ENCODE data around the gene ASIC2. TPM values are rescaled to one million over a fixed set of nuclear protein-coding genes. Genes with fewer than 3 reads are reported as not detected.

ASIC2 gene
- total RNA-seq, 1 donor from 2014 or later = not detected

DNA sequence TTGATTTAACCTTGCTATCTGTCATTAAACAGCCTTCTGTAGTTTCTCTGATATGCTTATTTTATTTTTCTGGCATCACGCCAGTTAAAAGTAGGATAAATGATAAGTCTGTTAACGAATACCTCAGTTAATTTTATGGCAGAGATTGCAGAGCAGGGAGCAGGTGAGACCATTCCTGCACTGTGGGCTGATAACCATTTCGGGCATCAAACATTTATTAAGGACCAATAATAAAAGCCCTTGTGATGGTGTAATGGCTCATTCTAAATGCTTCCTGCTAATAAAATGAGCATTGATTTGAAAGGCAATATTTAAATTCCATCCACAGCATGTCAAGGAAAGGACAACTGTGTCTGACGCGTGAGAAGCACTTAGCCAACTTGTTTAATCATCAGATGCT, 94.1 kb downstream of the ASIC2 start:
- Mint-ChIP-seq H3K4me3 (no peak overlapping the region), H3K4me1 (no peaks in the 10 kb centered on the region), H3K27me3 (peaks cover 4% of the 10 kb centered on the region), H3K27ac (no peak overlapping the region), H3K36me3 (ENCODE audit: low read depth) (no peaks in the 10 kb centered on the region), H3K9me3 (no peaks in the 10 kb centered on the region)
- ATAC-seq (ENCODE audit: low read depth) (no peak), DNase-seq (no peak)
- intact Hi-C loops (cut with micrococcal nuclease) = no loop called here
- POLR2A ChIA-PET = no interaction called here
- CTCF ChIA-PET = no interaction called here
- TF ChIP-seq, protein P1, sequence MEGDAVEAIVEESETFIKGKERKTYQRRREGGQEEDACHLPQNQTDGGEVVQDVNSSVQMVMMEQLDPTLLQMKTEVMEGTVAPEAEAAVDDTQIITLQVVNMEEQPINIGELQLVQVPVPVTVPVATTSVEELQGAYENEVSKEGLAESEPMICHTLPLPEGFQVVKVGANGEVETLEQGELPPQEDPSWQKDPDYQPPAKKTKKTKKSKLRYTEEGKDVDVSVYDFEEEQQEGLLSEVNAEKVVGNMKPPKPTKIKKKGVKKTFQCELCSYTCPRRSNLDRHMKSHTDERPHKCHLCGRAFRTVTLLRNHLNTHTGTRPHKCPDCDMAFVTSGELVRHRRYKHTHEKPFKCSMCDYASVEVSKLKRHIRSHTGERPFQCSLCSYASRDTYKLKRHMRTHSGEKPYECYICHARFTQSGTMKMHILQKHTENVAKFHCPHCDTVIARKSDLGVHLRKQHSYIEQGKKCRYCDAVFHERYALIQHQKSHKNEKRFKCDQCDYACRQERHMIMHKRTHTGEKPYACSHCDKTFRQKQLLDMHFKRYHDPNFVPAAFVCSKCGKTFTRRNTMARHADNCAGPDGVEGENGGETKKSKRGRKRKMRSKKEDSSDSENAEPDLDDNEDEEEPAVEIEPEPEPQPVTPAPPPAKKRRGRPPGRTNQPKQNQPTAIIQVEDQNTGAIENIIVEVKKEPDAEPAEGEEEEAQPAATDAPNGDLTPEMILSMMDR (IDR thresholded peaks at IDR 0.05) = no peak

DNA sequence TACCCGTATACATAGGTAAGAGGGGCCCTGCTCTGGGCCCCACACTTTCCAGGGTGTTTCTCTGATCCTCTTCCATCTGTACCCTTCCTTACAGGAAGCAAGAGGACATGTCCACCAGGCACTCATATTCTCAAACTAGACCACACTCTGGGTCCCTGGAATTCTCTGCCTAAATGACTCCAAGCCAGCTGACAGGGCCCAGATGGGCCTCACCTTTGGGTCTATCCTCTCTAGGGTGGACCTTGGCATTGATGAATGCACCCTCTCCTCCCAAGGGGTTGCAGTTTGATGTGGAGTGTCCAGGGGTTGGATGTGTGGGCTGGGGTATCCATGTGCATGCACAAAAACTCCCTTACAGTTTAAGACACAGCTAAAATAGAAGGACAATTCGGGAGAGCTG, 95.8 kb downstream of the ASIC2 start:
- Mint-ChIP-seq H3K27me3 (peaks cover 4% of the 10 kb centered on the region), H3K27ac (no peak overlapping the region), H3K36me3 (ENCODE audit: low read depth) (no peaks in the 10 kb centered on the region), H3K4me1 (no peaks in the 10 kb centered on the region), H3K9me3 (no peaks in the 10 kb centered on the region), H3K4me3 (no peak overlapping the region)
- DNase-seq (no peak), ATAC-seq (ENCODE audit: low read depth) (no peak)
- intact Hi-C loops (cut with micrococcal nuclease) = no loop called here
- ChIA-PET POLR2A (no interaction called here), CTCF (no interaction called here)
- TF ChIP-seq, protein P1 (IDR thresholded peaks at IDR 0.05) = no peak

DNA sequence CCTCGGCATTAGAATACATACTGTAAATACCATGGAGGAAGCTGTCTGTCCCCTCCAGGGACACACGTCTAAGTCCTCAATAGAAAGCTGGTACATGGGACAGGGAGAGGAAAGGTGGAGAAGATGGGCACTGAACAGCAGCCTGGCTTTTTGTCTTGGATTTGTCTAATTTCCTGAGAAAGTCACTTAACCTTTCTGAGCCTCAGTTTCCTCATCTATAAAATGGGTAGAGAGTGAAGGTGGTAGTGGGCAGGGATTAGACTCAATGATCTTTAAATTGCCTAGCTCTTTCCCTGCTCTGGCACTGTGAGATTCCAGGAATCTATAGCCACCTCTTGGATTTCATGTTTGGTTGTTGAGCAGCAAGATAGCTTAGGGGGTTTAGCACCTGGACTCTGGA, 96.2 kb downstream of the ASIC2 start:
- no peaks in the 10 kb centered on the region for H3K9me3 Mint-ChIP-seq
- no peak for DNase-seq
- TF ChIP-seq, protein P1 (IDR thresholded peaks at IDR 0.05) = no peak
- CTCF ChIA-PET = no interaction called here
- POLR2A ChIA-PET = no interaction called here
- peaks cover 4% of the 10 kb centered on the region for H3K27me3 Mint-ChIP-seq
- H3K4me1 Mint-ChIP-seq = no peaks in the 10 kb centered on the region
- H3K27ac Mint-ChIP-seq = no peak overlapping the region
- intact Hi-C loops (cut with micrococcal nuclease) = no loop called here
- H3K4me3 Mint-ChIP-seq = no peak overlapping the region
- no peaks in the 10 kb centered on the region for H3K36me3 Mint-ChIP-seq (ENCODE audit: low read depth)
- ATAC-seq (ENCODE audit: low read depth) = no peak

DNA sequence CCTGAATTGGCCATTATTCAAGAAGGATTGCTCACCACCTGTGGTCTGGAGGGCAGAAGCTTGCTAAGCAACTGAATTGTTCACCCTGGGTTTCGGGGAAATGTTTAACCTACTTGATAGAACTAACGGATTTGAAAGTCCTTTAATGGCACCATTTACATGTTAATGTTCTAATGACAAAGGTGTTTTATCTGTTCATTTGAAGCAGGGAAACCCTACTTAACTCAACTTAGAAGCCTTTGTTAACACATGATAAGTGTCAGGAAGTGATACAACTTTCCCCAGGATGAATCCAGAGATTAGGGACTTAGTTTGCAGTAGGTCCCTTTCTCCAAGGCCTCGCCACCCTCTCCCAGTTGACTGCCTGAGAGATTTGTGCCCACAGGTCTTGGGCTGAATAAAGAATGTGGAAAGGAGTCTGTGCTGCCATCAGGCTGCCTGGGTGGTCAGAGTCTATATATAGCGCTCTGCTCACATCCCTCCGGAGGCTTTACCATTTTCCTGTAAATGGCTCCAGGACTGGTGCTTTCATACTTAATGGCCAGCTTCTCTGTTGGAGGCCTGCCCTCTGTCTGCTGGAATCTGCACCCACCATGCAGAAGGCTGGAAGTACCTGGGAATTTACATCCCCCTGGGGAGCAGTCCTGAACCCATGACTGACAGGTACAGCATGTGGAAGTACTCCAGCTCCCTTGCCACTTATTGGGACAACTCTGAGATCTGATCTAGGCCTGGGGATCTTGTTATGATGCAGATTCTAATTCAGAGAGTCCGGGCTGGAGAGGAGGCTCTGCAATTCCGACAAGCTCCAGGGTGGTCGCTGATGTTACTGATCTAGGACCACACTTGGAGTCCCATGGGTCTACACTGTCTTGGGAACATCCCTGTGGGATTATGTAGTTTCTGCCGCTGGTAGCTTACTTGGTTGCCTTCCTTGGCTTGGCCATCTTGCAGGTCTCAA, 99.9 kb downstream of the ASIC2 start:
- Mint-ChIP-seq H3K27ac (no peak overlapping the region), H3K4me1 (no peaks in the 10 kb centered on the region), H3K27me3 (peaks cover 2% of the 10 kb centered on the region), H3K36me3 (ENCODE audit: low read depth) (no peaks in the 10 kb centered on the region), H3K9me3 (no peaks in the 10 kb centered on the region), H3K4me3 (no peak overlapping the region)
- TF ChIP-seq, protein P1 (IDR thresholded peaks at IDR 0.05) = no peak
- POLR2A ChIA-PET = no interaction called here
- no peak for DNase-seq
- CTCF ChIA-PET = no interaction called here
- intact Hi-C loops (cut with micrococcal nuclease) = no loop called here
- no peak for ATAC-seq (ENCODE audit: low read depth)

DNA sequence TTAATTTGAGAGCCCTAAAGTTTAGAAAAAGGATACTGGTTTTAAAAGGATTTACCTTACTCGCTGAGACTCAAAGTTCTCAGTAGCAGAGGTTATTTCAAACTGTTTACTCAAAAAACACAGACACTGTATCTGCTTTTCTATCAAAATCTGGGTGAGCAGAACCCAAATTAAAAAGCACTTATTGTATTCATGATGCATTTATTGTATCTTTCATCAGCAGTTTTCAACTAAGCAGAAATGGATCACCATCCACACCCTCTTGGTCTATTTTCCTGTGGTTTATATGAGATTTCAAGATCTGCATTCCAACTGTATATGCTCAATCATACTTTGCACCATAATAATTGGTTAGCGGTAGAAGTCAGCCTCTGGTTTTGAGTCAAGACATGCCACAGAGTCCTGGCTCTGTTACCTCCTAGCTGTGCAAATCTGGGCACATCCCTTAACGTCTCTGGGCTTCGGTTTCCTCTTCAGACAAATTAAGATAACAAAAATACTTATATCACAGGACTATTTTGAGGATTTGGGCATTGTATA, 109.5 kb downstream of the ASIC2 start:
- Mint-ChIP-seq H3K36me3 (ENCODE audit: low read depth) (no peaks in the 10 kb centered on the region), H3K27ac (no peak overlapping the region), H3K4me3 (no peak overlapping the region), H3K9me3 (no peaks in the 10 kb centered on the region), H3K4me1 (no peaks in the 10 kb centered on the region), H3K27me3 (peaks cover 27% of the 10 kb centered on the region)
- ATAC-seq (ENCODE audit: low read depth) (no peak), DNase-seq (no peak)
- POLR2A ChIA-PET = no interaction called here
- intact Hi-C loops (cut with micrococcal nuclease) = no loop called here
- CTCF ChIA-PET = no interaction called here
- TF ChIP-seq, protein P1 (IDR thresholded peaks at IDR 0.05) = no peak
